H1 (cell line): ENCODE results near the gene VAV2. TPM values are rescaled to one million over a fixed set of nuclear protein-coding genes. Genes with fewer than 3 reads are reported as not detected.

ENCODE experiments used
- CTCF ChIA-PET: fragments of 300-600 bp; sonication (Branson Sonifier 250); formaldehyde crosslinking; loops from one replicate; lab custom pipeline; 2021; ENCODE audit not compliant: partially characterized antibody; lab: Charles Lee
- POLR2A ChIA-PET: fragments of 300-600 bp; sonication (Branson Sonifier 250); formaldehyde crosslinking; loops from one replicate; lab custom pipeline; 2021; ENCODE audit warnings: inconsistent platforms; ENCODE audit not compliant: partially characterized antibody; lab: Charles Lee
- DNase-seq, 2 experiments: peaks; one replicate each; pipeline versions ENCODE4 v3.0.0 to v3.0.0-alpha.2; 2010 to 2022; ENCODE audit warnings: low spot score in 2 of 2, low read depth in 1 of 2, mixed read lengths in 1 of 2
- FAIRE-seq: peaks from 2 replicates; lab custom pipeline; 2011; peaks lifted over from hg19 to GRCh38; lab: Jason Lieb, UNC
- H2AFZ ChIP-seq: 2 replicates; pipeline ENCODE4 v1.8.1; 2012; ENCODE audit warnings: low read length, inconsistent platforms
- H2AK5ac ChIP-seq: 2 replicates; pipeline ENCODE4 v1.6.1; 2013; ENCODE audit warnings: low read depth, low read length
- H2BK120ac ChIP-seq: replicated peaks from 2 replicates; pipeline ENCODE3; 2013; ENCODE audit warnings: low read depth, low read length, inconsistent platforms
- H2BK12ac ChIP-seq: 2 replicates; pipeline ENCODE4 v1.6.1; 2013; ENCODE audit warnings: low read depth, low read length
- H2BK15ac ChIP-seq: 2 replicates; pipeline ENCODE4 v1.6.1; 2013; ENCODE audit warnings: low read length
- H2BK20ac ChIP-seq: 2 replicates; pipeline ENCODE4 v1.6.1; 2013; ENCODE audit warnings: low read length
- H2BK5ac ChIP-seq: 2 replicates; pipeline ENCODE4 v1.6.1; 2013; ENCODE audit warnings: low read depth, low read length
- H3K14ac ChIP-seq: 2 replicates; pipeline ENCODE4 v1.6.1; 2013; ENCODE audit warnings: inconsistent platforms; ENCODE audit not compliant: insufficient read length
- H3K18ac ChIP-seq: 2 replicates; pipeline ENCODE4 v1.6.1; 2013; ENCODE audit warnings: low read length; ENCODE audit errors: extremely low read depth
- H3K23ac ChIP-seq: 2 replicates; pipeline ENCODE4 v1.6.1; 2013; ENCODE audit warnings: inconsistent platforms; ENCODE audit not compliant: insufficient read length
- H3K23me2 ChIP-seq: 2 replicates; pipeline ENCODE4 v1.6.1; 2013; ENCODE audit warnings: low read depth, low read length
- H3K27ac ChIP-seq: 2 replicates; pipeline ENCODE4 v1.6.1; 2011; ENCODE audit warnings: low read depth, low read length, inconsistent platforms
- H3K27me3 ChIP-seq, 4 experiments: replicated peaks in 1 of 4; 1 replicate in 1 of 4; 2 replicates in 3 of 4; pipeline versions ENCODE4 v1.6.1 to v1.8.1; 2011 to 2013; ENCODE audit warnings: low read length in 3 of 4, mild to moderate bottlenecking in 3 of 4, inconsistent platforms in 2 of 4, mixed read lengths in 2 of 4, moderate library complexity in 1 of 4; ENCODE audit not compliant: control insufficient read depth in 3 of 4, insufficient read depth in 3 of 4; ENCODE audit errors: extremely low read depth in 1 of 4
- H3K36me3 ChIP-seq, 4 experiments: 2 replicates each; pipeline versions ENCODE4 v1.6.1 to v1.8.1; 2011 to 2013; ENCODE audit warnings: mild to moderate bottlenecking in 4 of 4, low read length in 3 of 4, moderate library complexity in 2 of 4, control low read depth in 1 of 4, inconsistent platforms in 1 of 4; ENCODE audit not compliant: insufficient read depth in 4 of 4, control insufficient read depth in 2 of 4
- H3K4ac ChIP-seq: replicated peaks from 2 replicates; pipeline ENCODE3; 2013; ENCODE audit warnings: low read length, low read depth, mixed read lengths, inconsistent platforms; ENCODE audit not compliant: insufficient read length
- H3K4me1 ChIP-seq, 4 experiments: replicated peaks in 1 of 4; 1 replicate in 1 of 4; 2 replicates in 3 of 4; pipeline versions ENCODE4 v1.6.1 to v1.8.1; 2011 to 2013; ENCODE audit warnings: low read length in 3 of 4, inconsistent platforms in 2 of 4, mixed read lengths in 1 of 4; ENCODE audit not compliant: insufficient read depth in 4 of 4, control insufficient read depth in 3 of 4
- H3K4me2 ChIP-seq, 2 experiments: 2 replicates each; pipeline versions ENCODE4 v1.6.1 to v1.8.1; 2011 to 2013; ENCODE audit warnings: low read depth in 2 of 2, low read length in 2 of 2, control low read depth in 1 of 2, inconsistent platforms in 1 of 2, mild to moderate bottlenecking in 1 of 2; ENCODE audit not compliant: insufficient read depth in 1 of 2
- H3K4me3 ChIP-seq, 4 experiments: fragments of 200-600, 300-600 bp in 1 of 4; sonication (generic), shearing (Covaris generic), sonication (Bioruptor Twin) in 1 of 4; 2 replicates each; pipeline versions ENCODE4 v1.5.1 to v1.8.1; 2011 to 2016; ENCODE audit warnings: low read length in 4 of 4, low read depth in 3 of 4, control low read depth in 2 of 4, inconsistent platforms in 2 of 4, mild to moderate bottlenecking in 2 of 4, mixed read lengths in 1 of 4, moderate library complexity in 1 of 4; ENCODE audit not compliant: insufficient read depth in 2 of 4; ENCODE audit errors: extremely low read depth in 1 of 4
- H3K56ac ChIP-seq: replicated peaks from 2 replicates; pipeline ENCODE3; 2013; ENCODE audit warnings: low read depth, mild to moderate bottlenecking, mixed read lengths, low read length, inconsistent platforms; ENCODE audit not compliant: insufficient read length
- H3K79me1 ChIP-seq: 2 replicates; pipeline ENCODE4 v1.6.1; 2013; ENCODE audit warnings: low read depth, low read length, control low read depth
- H3K79me2 ChIP-seq, 2 experiments: 2 replicates each; pipeline versions ENCODE4 v1.6.1 to v1.8.1; 2012 to 2013; ENCODE audit warnings: low read length in 2 of 2, mild to moderate bottlenecking in 2 of 2, inconsistent platforms in 1 of 2; ENCODE audit not compliant: insufficient read depth in 2 of 2, control insufficient read depth in 1 of 2
- H3K9ac ChIP-seq, 4 experiments: replicated peaks in 1 of 4; 1 replicate in 1 of 4; 2 replicates in 3 of 4; pipeline versions ENCODE4 v1.6.1 to v1.8.1; 2011 to 2013; ENCODE audit warnings: low read depth in 3 of 4, low read length in 3 of 4, control low read depth in 2 of 4, mild to moderate bottlenecking in 2 of 4, moderate library complexity in 2 of 4, inconsistent platforms in 1 of 4; ENCODE audit errors: extremely low read depth in 1 of 4
- H3K9me3 ChIP-seq, 2 experiments: 2 replicates each; pipeline versions ENCODE4 v1.6.1 to v1.8.1; 2012 to 2013; ENCODE audit warnings: mild to moderate bottlenecking in 2 of 2, moderate library complexity in 2 of 2, control low read depth in 1 of 2, inconsistent platforms in 1 of 2, low read depth in 1 of 2, low read length in 1 of 2, mixed read lengths in 1 of 2; ENCODE audit not compliant: insufficient read depth in 2 of 2
- H4K20me1 ChIP-seq, 2 experiments: replicated peaks in 1 of 2; 2 replicates each; pipeline versions ENCODE3 to v1.8.1; 2011 to 2013; ENCODE audit warnings: inconsistent platforms in 2 of 2, low read length in 2 of 2, mild to moderate bottlenecking in 1 of 2; ENCODE audit not compliant: insufficient read depth in 2 of 2, control insufficient read depth in 1 of 2
- H4K5ac ChIP-seq: 2 replicates; pipeline ENCODE4 v1.6.1; 2013; ENCODE audit warnings: low read length, low read depth, mixed read lengths, inconsistent platforms; ENCODE audit not compliant: insufficient read length
- H4K8ac ChIP-seq: 2 replicates; pipeline ENCODE4 v1.8.0; 2013; ENCODE audit warnings: mild to moderate bottlenecking, moderate library complexity, low read length, inconsistent platforms; ENCODE audit not compliant: insufficient read depth; ENCODE audit errors: extremely low read depth
- H4K91ac ChIP-seq: replicated peaks from 2 replicates; pipeline ENCODE3; 2013; ENCODE audit warnings: low read length, mixed read lengths, inconsistent platforms; ENCODE audit not compliant: insufficient read length
- HDAC2 ChIP-seq, 2 experiments: fragments of 300-600 bp in 1 of 2; sonication (generic) in 1 of 2; IDR thresholded peaks; 2 replicates each; pipeline ENCODE4 v1.6.1; 2011 to 2012; ENCODE audit warnings: low read depth in 2 of 2, low read length in 2 of 2, mild to moderate bottlenecking in 2 of 2, moderate library complexity in 2 of 2, borderline replicate concordance in 1 of 2, inconsistent platforms in 1 of 2
- JUND ChIP-seq: IDR thresholded peaks from 2 replicates; pipeline ENCODE4 v1.6.1; 2011; ENCODE audit warnings: mild to moderate bottlenecking, improper control_type of control experiment, low read length
- KDM1A ChIP-seq: fragments of 200-600, 300-600 bp; sonication (generic); IDR thresholded peaks from 2 replicates; pipeline ENCODE4 v1.7.1; 2016; ENCODE audit warnings: mild to moderate bottlenecking, low read length, borderline replicate concordance
- POLR2A ChIP-seq, 2 experiments: IDR thresholded peaks; 1 replicate in 1 of 2; 2 replicates in 1 of 2; pipeline ENCODE4 v1.6.1; 2011; ENCODE audit warnings: low read depth in 2 of 2, low read length in 2 of 2, mild to moderate bottlenecking in 2 of 2; ENCODE audit errors: control extremely low read depth in 1 of 2
- SRF ChIP-seq: IDR thresholded peaks from 2 replicates; pipeline ENCODE4 v1.6.1; 2011; ENCODE audit warnings: mild to moderate bottlenecking, low read depth, low read length, moderate library complexity
- WGBS, 2 experiments: shearing (Covaris generic) in 1 of 2; methylation state at CpG; one replicate each; pipeline versions ENCODE4 v1.1.6 to v1.1.7; 2013 to 2015; ENCODE audit warnings: low lambda C conversion rate in 2 of 2, mixed read lengths in 2 of 2, inconsistent platforms in 1 of 2, low coverage in 1 of 2, missing lambda C conversion rate in 1 of 2; ENCODE audit not compliant: insufficient replicate concordance in 2 of 2, insufficient coverage in 1 of 2, insufficient read length in 1 of 2; ENCODE audit errors: extremely low coverage in 1 of 2, missing lambda C conversion rate in 1 of 2; 5-methylcytosine and 5-hydroxymethylcytosine counted together
- polyA plus RNA-seq, 7 experiments: library from polyadenylated mRNA; depleted of rRNA in 3 of 7; stranded (reverse) in 5 of 7; unstranded in 2 of 7; fragments of >200 nt in 5 of 7; fragments of 200-250 nt in 2 of 7; gene quantifications; 1 replicate in 5 of 7; 2 replicates in 1 of 7; 4 replicates in 1 of 7; pipeline versions ENCODE4 v1.2.1 to v1.2.3, GENCODE V29; 2011 to 2013; ENCODE audit warnings: missing spikeins in 2 of 7, mixed read lengths in 2 of 7
- total RNA-seq: library from RNA; stranded (reverse); fragmentation: NEBNext Ultra II Directional; extraction: Animal tissue kit (Norgen Biotek cat#: 25700); gene quantifications from 2 replicates; pipeline ENCODE4 v1.2.1, GENCODE V29; 2021

VAV2 gene
- total and polyA plus RNA-seq, 2 of the 8 experiments (the other 6 are each of a cell fraction or from before 2014, with no cell fraction given), result 13.6 to 37.6 TPM

GRCh38 chr9:133822430-133823065 lies 169.6 kb downstream of the VAV2 start:
- H3K4me1 ChIP-seq, result peaks cover 0 to 35% (median 29%) of the 10 kb centered on the region in 4 experiments; a peak in 6 of 7 replicates
- 90% methylated on average over 14 of the region's 16 CpGs; no CpG with 5 or more reads in 1 of the 2 experiments for WGBS, 2 experiments
- CTCF ChIA-PET, result interaction anchor here (1.1 to 1.7 kb wide), 3 partner anchors 19 to 53 kb away, joined by 3 to 6 read pairs (median 4); no protein-coding TSS in a partner anchor

More at GRCh38 chr9:133822430-133823065, 169.6 kb downstream of the VAV2 start:
- no peak overlapping the region for H3K27ac ChIP-seq
- TF ChIP-seq SRF (no peak), HDAC2 (IDR thresholded peaks at IDR 0.05; ENCODE audit: borderline replicate concordance in 1 of 2, low read depth in 2 of 2, low read length in 2 of 2) (peak in 1 of 2 experiments; percentile 60; a peak in 1 of 4 replicates), POLR2A (IDR thresholded peaks at IDR 0.05; ENCODE audit: control extremely low read depth in 1 of 2, low read depth in 2 of 2, low read length in 2 of 2) (no peak), JUND (no peak), KDM1A (peak; percentile 85; the same call in 1 of the 2 replicates)
- TF ChIP-seq, all 59 proteins: peak for 2
- H3K56ac ChIP-seq, result no peak overlapping the region
- no peak overlapping the region for H3K4ac ChIP-seq
- no peaks in the 10 kb centered on the region for H3K36me3 ChIP-seq
- H3K9me3 ChIP-seq, result no peaks in the 10 kb centered on the region
- no peak overlapping the region for H2AFZ ChIP-seq
- no peak overlapping the region for H2BK20ac ChIP-seq
- FAIRE-seq, result no peak
- peaks cover 3% of the 10 kb centered on the region; the same call in 1 of the 2 replicates for H3K79me1 ChIP-seq
- H4K91ac ChIP-seq, result no peak overlapping the region
- POLR2A ChIA-PET, result interaction anchor here (0.9 kb wide), 1 partner anchor 18 kb away, joined by 3 read pairs; no protein-coding TSS in a partner anchor
- H4K20me1 ChIP-seq, result peaks cover 0 to 2% of the 10 kb centered on the region in 2 experiments
- no peak overlapping the region for H2BK15ac ChIP-seq
- no peak overlapping the region; the same call in 1 of the 2 replicates for H3K18ac ChIP-seq
- H4K8ac ChIP-seq, result no peak overlapping the region
- no peak overlapping the region for H2BK120ac ChIP-seq
- no peaks in the 10 kb centered on the region for H3K23me2 ChIP-seq
- no peak for DNase-seq
- no peak overlapping the region for H2AK5ac ChIP-seq
- H2BK5ac ChIP-seq, result no peak overlapping the region
- no peak overlapping the region for H3K14ac ChIP-seq
- no peak overlapping the region for H3K4me3 ChIP-seq
- H2BK12ac ChIP-seq, result no peak overlapping the region
- no peaks in the 10 kb centered on the region for H3K27me3 ChIP-seq
- H4K5ac ChIP-seq, result no peak overlapping the region
- no peak overlapping the region for H3K9ac ChIP-seq
- H3K4me2 ChIP-seq, result no peak overlapping the region
- H3K23ac ChIP-seq, result no peak overlapping the region
- no peaks in the 10 kb centered on the region for H3K79me2 ChIP-seq
